Ishikawa (cell line): ENCODE measurements around the gene ZNF93.

Experiments used
- CEBPB ChIP-seq: IDR thresholded peaks from 2 replicates; pipeline ENCODE4 v1.6.1; 2012
- CREB1 ChIP-seq: IDR thresholded peaks from 2 replicates; pipeline ENCODE4 v1.6.1; 2012; ENCODE audit warnings: low read depth
- EGR1 ChIP-seq: IDR thresholded peaks from 2 replicates; pipeline ENCODE4 v1.6.1; 2012
- EP300 ChIP-seq: IDR thresholded peaks from 2 replicates; pipeline ENCODE4 v1.6.1; 2012; ENCODE audit warnings: borderline replicate concordance
- FOXM1 ChIP-seq: IDR thresholded peaks from 2 replicates; pipeline ENCODE4 v1.6.1; 2012; ENCODE audit warnings: low read depth, borderline replicate concordance
- MAX ChIP-seq: IDR thresholded peaks from 2 replicates; pipeline ENCODE4 v1.6.1; 2012
- NFIC ChIP-seq: IDR thresholded peaks from 2 replicates; pipeline ENCODE4 v1.6.1; 2012
- RAD21 ChIP-seq: IDR thresholded peaks from 2 replicates; pipeline ENCODE4 v1.6.1; 2012; ENCODE audit warnings: low read depth
- TAF1 ChIP-seq: IDR thresholded peaks from 2 replicates; pipeline ENCODE4 v1.6.1; 2012; ENCODE audit warnings: low read depth, mild to moderate bottlenecking
- TCF12 ChIP-seq: IDR thresholded peaks from 2 replicates; pipeline ENCODE4 v1.6.1; 2012; ENCODE audit warnings: low read depth
- TEAD4 ChIP-seq: IDR thresholded peaks from 2 replicates; pipeline ENCODE4 v1.6.1; 2012
- USF1 ChIP-seq: IDR thresholded peaks from 2 replicates; pipeline ENCODE4 v1.6.1; 2012
- YY1 ChIP-seq: IDR thresholded peaks from 2 replicates; pipeline ENCODE4 v1.6.1; 2012; ENCODE audit warnings: low read depth
- TF ChIP-seq, protein P1 (sequence below): IDR thresholded peaks from 2 replicates; pipeline ENCODE4 v1.6.1; 2012; ENCODE audit warnings: low read depth, mild to moderate bottlenecking

DNA sequence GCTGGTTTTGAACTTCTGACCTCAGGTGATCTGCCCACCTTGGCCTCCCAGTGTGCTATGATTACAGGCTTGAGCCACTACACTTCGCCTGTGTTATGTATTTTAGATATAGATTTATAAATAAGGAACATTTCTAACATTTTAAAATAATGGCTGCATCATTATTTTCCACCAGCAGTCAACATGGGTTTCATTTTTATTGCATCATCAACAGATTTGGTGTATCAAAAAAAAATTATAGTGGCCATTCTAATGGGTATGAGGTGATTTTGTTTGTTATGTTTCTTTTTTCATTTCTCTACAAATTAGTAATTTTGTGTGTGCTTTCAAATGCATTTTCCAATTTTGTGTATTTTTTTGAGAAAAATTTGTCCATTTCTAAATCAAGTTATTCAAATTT lies 16.2 kb upstream of the ZNF93 start:
- TF ChIP-seq MAX, result no peak
- TF ChIP-seq YY1, result no peak
- TF ChIP-seq, protein P1, sequence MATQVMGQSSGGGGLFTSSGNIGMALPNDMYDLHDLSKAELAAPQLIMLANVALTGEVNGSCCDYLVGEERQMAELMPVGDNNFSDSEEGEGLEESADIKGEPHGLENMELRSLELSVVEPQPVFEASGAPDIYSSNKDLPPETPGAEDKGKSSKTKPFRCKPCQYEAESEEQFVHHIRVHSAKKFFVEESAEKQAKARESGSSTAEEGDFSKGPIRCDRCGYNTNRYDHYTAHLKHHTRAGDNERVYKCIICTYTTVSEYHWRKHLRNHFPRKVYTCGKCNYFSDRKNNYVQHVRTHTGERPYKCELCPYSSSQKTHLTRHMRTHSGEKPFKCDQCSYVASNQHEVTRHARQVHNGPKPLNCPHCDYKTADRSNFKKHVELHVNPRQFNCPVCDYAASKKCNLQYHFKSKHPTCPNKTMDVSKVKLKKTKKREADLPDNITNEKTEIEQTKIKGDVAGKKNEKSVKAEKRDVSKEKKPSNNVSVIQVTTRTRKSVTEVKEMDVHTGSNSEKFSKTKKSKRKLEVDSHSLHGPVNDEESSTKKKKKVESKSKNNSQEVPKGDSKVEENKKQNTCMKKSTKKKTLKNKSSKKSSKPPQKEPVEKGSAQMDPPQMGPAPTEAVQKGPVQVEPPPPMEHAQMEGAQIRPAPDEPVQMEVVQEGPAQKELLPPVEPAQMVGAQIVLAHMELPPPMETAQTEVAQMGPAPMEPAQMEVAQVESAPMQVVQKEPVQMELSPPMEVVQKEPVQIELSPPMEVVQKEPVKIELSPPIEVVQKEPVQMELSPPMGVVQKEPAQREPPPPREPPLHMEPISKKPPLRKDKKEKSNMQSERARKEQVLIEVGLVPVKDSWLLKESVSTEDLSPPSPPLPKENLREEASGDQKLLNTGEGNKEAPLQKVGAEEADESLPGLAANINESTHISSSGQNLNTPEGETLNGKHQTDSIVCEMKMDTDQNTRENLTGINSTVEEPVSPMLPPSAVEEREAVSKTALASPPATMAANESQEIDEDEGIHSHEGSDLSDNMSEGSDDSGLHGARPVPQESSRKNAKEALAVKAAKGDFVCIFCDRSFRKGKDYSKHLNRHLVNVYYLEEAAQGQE, result no peak
- TF ChIP-seq TEAD4, result no peak
- TF ChIP-seq FOXM1, result no peak
- TF ChIP-seq CEBPB, result no peak
- no peak for TF ChIP-seq EP300
- TF ChIP-seq USF1, result no peak
- TF ChIP-seq RAD21, result no peak
- no peak for TF ChIP-seq TAF1
- TF ChIP-seq EGR1, result no peak
- TF ChIP-seq CREB1, result no peak
- no peak for TF ChIP-seq TCF12
- no peak for TF ChIP-seq NFIC
